ENCODE data around the gene PAN2. TPM values are rescaled to one million over a fixed set of nuclear protein-coding genes. Genes with fewer than 3 reads are reported as not detected.

Gene PAN2
- total RNA-seq, 1 experiment from 2014 or later: 78.1 TPM

GRCh38 chr12:56361487-56362129, 27.8 kb upstream of the PAN2 start:
- intact Hi-C loops (cut with micrococcal nuclease; ENCODE audit: unreplicated experiment): no loop called here
- Histone ChIP-seq H3K79me2 (ENCODE audit: low read depth) (peaks cover 16% of the 10 kb centered on the region), H3K27ac (no peak overlapping the region), H2AFZ (no peak overlapping the region; the same call in 1 of the 2 replicates), H3K27me3 (ENCODE audit: insufficient read depth, low read depth) (no peaks in the 10 kb centered on the region), H4K20me1 (ENCODE audit: insufficient read depth) (no peaks in the 10 kb centered on the region), H3K9me3 (ENCODE audit: insufficient read depth, low read depth) (no peaks in the 10 kb centered on the region), H3K4me1 (replicated peaks; ENCODE audit: insufficient read depth) (peaks cover 17% of the 10 kb centered on the region), H3F3A (ENCODE audit: insufficient read depth, low read depth) (peaks cover 4% of the 10 kb centered on the region; the same call in 1 of the 2 replicates), H3K9me2 (ENCODE audit: insufficient read depth) (no peaks in the 10 kb centered on the region), H3K36me3 (ENCODE audit: low read depth) (no peaks in the 10 kb centered on the region), H3K4me3 (no peak overlapping the region; the same call in 1 of the 2 replicates), H3K4me2 (peak overlapping the region; percentile 83; the same call in 1 of the 2 replicates)
- BruUV-seq (replicated peaks): no TSS peak
- POLR2A ChIA-PET (ENCODE audit: unreplicated experiment): no interaction called here
- no peak for DNase-seq
- CTCF ChIA-PET: interaction anchor here (0.6 kb wide), 2 partner anchors 8 to 77 kb away, joined by 3 to 7 read pairs; no protein-coding TSS in a partner anchor
- TF ChIP-seq, protein P1, sequence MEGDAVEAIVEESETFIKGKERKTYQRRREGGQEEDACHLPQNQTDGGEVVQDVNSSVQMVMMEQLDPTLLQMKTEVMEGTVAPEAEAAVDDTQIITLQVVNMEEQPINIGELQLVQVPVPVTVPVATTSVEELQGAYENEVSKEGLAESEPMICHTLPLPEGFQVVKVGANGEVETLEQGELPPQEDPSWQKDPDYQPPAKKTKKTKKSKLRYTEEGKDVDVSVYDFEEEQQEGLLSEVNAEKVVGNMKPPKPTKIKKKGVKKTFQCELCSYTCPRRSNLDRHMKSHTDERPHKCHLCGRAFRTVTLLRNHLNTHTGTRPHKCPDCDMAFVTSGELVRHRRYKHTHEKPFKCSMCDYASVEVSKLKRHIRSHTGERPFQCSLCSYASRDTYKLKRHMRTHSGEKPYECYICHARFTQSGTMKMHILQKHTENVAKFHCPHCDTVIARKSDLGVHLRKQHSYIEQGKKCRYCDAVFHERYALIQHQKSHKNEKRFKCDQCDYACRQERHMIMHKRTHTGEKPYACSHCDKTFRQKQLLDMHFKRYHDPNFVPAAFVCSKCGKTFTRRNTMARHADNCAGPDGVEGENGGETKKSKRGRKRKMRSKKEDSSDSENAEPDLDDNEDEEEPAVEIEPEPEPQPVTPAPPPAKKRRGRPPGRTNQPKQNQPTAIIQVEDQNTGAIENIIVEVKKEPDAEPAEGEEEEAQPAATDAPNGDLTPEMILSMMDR (conservative IDR thresholded peaks at IDR 0.05): no peak
- no peak for TF ChIP-seq EZH2 (IDR thresholded peaks at IDR 0.05; ENCODE audit: low read depth)

DNA sequence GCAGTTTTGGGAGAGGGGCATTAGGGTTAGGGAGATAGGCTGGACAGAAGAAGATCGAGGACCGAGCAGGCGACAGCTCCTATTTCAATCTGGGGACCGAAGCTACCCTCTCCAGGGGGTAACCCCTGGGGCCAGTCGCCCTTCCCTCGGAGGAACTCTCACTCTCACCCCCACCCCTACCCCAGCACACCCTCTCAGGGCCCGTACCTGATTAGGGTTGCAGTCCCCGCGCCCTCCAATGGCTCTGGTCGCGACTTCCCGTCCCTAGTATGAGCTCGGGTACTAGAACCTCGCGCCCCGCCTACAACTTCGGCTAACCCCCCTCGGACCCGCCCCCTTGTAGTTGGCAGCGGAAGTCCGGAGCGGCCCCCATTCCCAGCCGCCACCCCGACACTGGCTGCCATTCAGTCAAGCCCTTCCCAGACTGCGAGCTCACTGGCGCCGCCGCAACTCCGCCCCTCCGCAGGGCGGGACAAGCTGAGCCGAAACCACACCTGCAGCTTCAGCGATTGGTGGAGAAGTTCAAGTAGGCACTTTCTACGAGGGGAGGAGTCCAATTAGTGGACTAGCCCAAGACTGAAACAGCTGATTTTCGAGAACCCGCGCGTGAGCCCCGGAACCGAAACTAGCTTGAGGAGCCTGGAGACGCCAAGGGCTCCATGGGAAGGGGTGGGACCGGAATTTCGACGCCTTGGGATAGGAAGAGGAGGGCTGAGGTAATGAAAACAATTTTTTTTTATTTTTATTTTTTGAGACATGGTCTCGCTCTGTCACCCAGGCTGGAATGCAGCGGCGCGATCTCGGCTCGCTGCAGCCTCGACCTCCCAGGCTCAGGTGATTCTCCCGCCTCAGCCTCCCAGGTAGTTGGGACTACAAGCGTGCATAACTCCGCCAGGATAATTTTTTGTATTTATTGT, 26.3 kb upstream of the PAN2 start, which contains the start of gene STAT2:
Gene STAT2 (minus strand): TSS at position 257 of the 917 bp plus-strand sequence. CDS start 3,536 bp downstream, outside the sequence.
- CTCF ChIA-PET: interaction anchor here (0.6 to 1.0 kb wide), 10 partner anchors 44 to 752 kb away, joined by 3 to 6 read pairs (median 3); partner anchors contain the start of genes ANKRD52, CNPY2 and RNF41

More for the DNA sequence above, 26.3 kb upstream of the PAN2 start, which contains the start of gene STAT2:
- Histone ChIP-seq H3K9me2 (ENCODE audit: insufficient read depth) (no peaks in the 10 kb centered on the region), H3F3A (ENCODE audit: insufficient read depth, low read depth) (peaks cover 4% of the 10 kb centered on the region; the same call in 1 of the 2 replicates), H3K4me1 (replicated peaks; ENCODE audit: insufficient read depth) (peaks cover 17% of the 10 kb centered on the region), H3K27me3 (ENCODE audit: insufficient read depth, low read depth) (no peaks in the 10 kb centered on the region), H3K79me2 (ENCODE audit: low read depth) (peaks cover 16% of the 10 kb centered on the region), H2AFZ (peak within 1 kb of the TSS; percentile 89), H3K4me3 (peak within 1 kb of the TSS; percentile 79), H3K27ac (peak within 1 kb of the TSS; percentile 85), H3K4me2 (peak within 1 kb of the TSS; percentile 90), H4K20me1 (ENCODE audit: insufficient read depth) (no peaks in the 10 kb centered on the region), H3K9me3 (ENCODE audit: insufficient read depth, low read depth) (no peaks in the 10 kb centered on the region), H3K36me3 (ENCODE audit: low read depth) (no peaks in the 10 kb centered on the region)
- BruUV-seq (replicated peaks): no TSS peak
- POLR2A ChIA-PET (ENCODE audit: unreplicated experiment): interaction anchor here (0.5 to 1.2 kb wide), 22 partner anchors 9 to 365 kb away, joined by 3 to 24 read pairs (median 4); partner anchors contain the start of genes CNPY2, COQ10A, IL23A and PAN2
- peak; percentile 99 for DNase-seq
- intact Hi-C loops (cut with micrococcal nuclease; ENCODE audit: unreplicated experiment): loop anchor here (1.0 kb wide), 2 partner anchors 26 to 104 kb away; no protein-coding TSS in a partner anchor
- no peak for TF ChIP-seq EZH2 (IDR thresholded peaks at IDR 0.05; ENCODE audit: low read depth)
- TF ChIP-seq, protein P1 (conservative IDR thresholded peaks at IDR 0.05): no peak

Data from PC-9 (cell line).